HTERT RPE-1 (cell line): ENCODE measurements around the gene SETX.
"Not testable (repeated sequence)": the region's sequence is repeated elsewhere in the genome, so short reads cannot be mapped to it uniquely, and the experiment has no call there.

Experiments
- in situ Hi-C: fragments of 300-500 bp; cut with MboI; formaldehyde crosslinking; loops from 4 replicates; pipeline ENCODE4 v1.14.3; 2020; ENCODE audit warnings: low sequenced_read_pairs

Gene SETX, protein sequence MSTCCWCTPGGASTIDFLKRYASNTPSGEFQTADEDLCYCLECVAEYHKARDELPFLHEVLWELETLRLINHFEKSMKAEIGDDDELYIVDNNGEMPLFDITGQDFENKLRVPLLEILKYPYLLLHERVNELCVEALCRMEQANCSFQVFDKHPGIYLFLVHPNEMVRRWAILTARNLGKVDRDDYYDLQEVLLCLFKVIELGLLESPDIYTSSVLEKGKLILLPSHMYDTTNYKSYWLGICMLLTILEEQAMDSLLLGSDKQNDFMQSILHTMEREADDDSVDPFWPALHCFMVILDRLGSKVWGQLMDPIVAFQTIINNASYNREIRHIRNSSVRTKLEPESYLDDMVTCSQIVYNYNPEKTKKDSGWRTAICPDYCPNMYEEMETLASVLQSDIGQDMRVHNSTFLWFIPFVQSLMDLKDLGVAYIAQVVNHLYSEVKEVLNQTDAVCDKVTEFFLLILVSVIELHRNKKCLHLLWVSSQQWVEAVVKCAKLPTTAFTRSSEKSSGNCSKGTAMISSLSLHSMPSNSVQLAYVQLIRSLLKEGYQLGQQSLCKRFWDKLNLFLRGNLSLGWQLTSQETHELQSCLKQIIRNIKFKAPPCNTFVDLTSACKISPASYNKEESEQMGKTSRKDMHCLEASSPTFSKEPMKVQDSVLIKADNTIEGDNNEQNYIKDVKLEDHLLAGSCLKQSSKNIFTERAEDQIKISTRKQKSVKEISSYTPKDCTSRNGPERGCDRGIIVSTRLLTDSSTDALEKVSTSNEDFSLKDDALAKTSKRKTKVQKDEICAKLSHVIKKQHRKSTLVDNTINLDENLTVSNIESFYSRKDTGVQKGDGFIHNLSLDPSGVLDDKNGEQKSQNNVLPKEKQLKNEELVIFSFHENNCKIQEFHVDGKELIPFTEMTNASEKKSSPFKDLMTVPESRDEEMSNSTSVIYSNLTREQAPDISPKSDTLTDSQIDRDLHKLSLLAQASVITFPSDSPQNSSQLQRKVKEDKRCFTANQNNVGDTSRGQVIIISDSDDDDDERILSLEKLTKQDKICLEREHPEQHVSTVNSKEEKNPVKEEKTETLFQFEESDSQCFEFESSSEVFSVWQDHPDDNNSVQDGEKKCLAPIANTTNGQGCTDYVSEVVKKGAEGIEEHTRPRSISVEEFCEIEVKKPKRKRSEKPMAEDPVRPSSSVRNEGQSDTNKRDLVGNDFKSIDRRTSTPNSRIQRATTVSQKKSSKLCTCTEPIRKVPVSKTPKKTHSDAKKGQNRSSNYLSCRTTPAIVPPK (N-terminal part only)

GRCh38 chr9:132354637-132355355, at the start of gene SETX:
Gene SETX, minus strand, starts transcription at chr9:132354986. Its CDS starts 5,558 bp downstream, at chr9:132349428.
- in situ Hi-C loops, result no loop called here

DNA sequence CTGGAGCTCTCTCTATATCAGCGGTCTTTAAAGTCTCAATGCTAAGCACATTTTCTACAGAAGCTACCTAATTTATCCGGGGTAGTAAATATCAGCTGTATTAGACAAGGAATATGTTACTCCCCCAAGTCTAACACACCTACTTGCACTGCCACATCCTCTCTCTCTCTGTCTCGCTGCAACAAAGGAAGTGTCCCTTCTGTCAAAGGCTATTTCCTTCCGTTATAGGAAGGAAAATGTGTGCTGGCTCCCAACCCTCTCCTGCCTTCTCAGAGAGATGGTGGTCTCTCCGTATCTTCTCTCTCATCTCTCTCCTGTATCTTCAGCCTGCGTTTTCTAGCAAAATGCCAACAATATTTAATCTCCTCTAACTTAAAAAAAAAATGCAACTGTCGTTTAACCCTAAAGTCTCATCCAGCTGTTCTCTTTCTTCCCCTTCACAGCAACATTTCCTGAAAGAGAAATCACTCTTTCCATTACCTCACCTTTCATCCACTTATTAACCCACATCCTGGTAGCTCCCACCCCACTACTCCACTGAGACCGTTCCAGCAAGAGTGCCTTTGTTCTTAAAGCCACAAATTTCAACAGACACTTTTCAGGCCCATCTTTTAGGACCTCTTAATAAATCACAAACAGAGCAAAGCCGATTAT, 49.6 kb upstream of the SETX start:
- in situ Hi-C loops, result no loop called here

DNA sequence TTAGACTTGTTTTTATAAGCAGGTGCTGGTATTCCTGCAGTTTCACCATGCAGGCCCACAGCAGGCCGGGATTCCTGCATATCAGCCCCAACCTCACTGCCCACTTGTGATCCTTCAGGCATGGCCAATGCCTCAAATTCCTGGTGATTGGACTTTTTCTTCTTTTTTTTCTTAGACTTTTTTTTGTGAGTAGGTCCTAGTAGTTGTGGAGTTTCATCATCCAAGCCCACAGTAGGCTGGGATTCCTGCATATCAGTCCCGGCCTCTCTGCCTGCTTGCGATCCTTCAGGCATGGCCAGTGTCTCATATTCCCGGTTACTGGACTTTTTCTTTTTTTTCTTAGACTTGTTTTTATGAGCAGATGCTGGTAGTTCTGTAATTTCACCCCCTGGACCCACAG, 47.0 kb upstream of the SETX start:
- in situ Hi-C loops, result no loop called here

DNA sequence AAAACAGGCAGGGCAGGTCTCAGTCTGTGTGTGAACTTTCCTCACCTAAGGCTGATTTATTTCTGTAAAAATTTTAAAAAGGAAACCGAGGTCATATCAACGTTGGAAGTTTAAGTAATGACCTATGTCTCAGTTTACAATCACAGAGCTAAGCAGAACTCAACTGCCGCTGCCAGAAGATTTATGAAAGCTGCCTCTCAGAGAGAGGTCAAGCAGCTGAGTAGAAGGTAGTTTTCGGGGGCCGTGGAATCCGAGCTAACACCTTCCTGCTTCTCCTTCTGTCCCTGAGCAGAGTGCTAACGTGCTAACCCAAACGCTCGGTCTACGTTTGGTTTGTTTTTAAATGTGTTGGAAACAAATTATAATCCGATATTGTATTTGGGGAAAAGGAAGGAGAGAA, 40.8 kb upstream of the SETX start:
- in situ Hi-C loops, result no loop called here

DNA sequence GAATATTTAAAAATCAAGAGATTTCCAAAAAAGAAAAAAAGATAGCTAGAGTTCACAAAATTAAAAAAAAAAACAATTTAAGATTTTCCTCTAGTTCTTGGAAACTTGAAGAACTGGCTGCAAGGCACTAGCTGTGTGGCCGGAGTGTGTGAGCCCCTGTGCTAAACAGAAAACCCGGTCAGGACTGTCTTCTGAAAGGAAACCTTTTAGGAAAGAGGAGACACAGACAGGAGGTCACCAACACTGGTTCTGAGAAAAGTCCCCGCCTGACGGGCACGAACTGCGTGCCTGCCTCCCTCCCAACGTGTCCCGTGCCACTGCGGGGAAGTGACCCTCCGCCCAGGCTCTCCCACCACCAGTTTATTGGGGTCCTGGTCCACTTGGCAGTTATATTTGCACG, 36.7 kb upstream of the SETX start:
- in situ Hi-C loops, result no loop called here

DNA sequence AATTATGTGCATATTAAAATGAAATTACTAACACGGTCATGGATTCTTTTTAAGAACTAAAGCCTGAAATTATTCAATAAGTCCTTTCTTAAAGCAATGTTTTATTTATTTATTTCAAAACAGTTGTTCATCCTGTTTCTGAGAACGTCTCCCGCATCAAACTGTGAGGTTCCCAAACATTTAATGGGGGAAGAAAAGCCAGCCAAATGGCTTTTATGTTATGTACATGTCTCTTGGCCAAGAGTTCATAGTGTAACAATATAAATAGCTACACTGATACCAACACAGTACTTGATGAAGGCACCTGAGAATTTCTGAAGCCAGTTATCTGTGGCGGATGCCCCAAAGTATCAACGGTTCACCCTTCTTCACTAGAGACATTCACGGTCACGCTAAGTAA, 36.2 kb upstream of the SETX start:
- in situ Hi-C loops, result no loop called here

DNA sequence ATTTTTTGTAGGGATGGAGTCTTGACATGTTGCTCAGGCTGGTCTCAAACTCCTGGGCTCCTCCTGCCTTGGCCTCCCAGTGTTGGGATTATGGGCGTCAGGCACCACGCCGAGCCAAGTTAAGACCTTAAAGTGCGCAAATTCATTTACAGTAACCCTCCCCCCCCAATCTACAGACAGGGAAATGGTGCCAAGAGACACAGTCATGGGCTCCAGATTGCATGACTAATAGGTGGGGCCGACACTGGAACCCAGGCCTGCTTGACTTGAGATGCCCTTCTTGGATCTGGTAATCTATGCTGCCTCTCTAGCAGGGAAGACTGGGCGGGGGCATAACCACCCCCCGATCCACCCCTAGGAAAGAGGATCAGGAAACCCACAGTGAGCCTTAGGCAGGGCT, 32.3 kb upstream of the SETX start:
- in situ Hi-C loops, result no loop called here

DNA sequence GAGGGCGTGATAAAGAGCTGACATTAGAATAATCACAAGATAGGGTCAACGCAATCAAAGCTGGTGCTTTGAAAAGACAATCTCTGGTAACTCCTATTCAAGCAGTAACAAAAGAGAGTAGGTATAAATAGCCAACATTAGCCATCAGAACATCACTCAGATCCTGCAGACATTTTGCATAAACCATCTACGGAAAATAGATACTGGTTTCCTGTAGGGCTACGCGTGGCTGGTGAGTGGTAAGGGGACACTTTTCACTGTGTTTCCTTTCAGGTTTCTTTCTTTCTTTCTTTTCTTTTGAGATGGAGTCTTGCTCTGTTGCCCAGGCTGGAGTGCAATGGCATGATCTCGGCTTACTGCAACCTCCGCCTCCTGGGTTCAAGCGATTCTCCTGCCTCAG, 29.6 kb upstream of the SETX start:
- in situ Hi-C loops, result no loop called here

DNA sequence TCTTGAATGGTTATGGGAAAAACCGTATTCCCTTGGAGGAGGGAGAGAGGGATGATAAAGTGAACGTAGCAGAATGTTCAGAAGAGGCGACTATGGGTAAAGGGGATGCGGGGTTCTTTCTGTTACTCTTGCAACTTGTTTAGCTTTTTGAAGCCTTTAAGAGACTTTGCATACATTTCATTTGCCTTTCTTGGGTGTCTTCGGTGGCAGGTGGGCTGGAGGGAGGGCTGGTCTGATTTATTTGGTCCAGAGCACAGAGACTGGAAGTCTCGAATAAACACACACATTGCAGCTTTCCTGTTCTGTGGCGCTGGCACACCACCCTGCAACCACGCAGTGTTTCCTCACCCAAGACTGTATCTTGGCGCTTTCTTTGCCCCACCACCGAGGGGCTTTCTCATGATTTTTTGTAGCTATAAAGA, 28.7 kb upstream of the SETX start:
- in situ Hi-C loops, result no loop called here

DNA sequence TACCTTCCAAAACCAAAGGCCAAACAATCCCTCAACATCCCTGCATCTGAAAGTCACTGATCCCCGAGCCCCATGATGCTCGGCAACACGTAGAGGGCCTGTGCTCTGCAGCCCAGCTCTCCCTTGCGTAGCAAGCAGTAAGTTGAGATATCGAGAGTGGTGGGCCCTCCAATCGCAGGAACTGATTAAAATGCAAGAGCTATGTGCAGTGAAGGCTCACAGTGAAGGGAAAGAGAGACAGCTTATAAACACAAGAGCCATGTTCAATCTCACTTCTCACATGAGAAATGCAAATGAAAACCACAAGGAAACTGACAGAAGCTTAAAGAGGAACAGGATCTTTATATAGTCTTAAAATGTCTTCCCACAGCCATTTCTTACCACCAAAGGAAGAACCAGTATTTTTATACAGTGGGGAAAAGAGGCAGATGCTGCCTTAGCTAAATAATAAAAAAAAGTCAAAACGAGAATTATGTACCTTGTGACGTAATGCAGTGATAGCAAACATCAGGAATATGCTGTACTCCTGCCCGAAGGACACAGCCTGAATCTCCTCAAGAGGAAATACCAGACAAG, 27.3 kb upstream of the SETX start:
- in situ Hi-C loops, result no loop called here

- in situ Hi-C loops, result not testable (repeated sequence)
Measured at GRCh38 chr9:132378416-132378815, 23.6 kb upstream of the SETX start.

- in situ Hi-C loops, result not testable (repeated sequence)
Measured at GRCh38 chr9:132377769-132378168, 23.0 kb upstream of the SETX start.

DNA sequence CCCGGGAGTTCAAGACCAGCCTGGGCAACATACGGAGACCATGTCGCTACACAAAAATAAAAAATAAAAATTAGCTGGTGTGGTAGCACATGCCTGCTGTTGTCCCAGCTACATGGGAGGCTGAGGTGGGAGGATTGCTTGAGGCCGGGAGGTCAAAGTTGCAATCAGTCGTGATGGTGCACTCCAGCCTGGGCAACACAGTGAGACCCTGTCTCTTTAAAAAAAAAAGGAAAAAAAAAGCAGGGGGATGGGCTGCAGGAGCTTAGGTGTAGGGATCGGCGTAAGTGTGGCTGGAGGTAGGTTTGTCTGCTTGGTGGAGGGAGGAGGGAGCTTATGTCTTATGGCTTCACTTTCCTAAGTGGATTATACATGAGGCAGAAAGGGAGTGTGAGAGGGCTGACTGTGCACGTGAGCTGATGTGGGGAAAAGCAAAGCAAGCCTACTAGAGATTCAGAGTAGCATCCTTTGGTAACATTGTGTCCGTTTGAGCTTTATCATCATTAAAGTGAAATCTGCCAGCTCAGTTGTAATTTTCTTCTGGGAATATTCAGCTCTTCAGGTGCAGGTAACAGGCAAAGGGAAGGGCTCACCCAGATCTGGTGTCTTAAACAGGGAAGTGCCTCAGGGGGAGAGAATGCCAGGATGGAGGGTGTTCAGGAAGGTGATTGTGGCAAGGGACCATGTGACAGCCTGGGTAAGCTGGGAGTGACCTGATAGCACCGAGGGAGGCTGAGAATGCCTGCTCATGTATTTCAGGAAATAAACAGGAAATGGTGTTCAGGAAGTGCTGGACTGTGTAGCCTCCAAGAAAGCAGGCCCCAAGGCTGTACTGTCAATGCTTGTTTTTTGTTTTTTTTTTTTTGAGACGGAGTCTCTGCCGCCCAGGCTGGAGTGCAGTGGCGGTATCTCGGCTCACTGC, 17.6 kb upstream of the SETX start:
- in situ Hi-C loops, result no loop called here

- in situ Hi-C loops, result no loop called here
Measured at GRCh38 chr9:132370592-132370991, 15.8 kb upstream of the SETX start.

DNA sequence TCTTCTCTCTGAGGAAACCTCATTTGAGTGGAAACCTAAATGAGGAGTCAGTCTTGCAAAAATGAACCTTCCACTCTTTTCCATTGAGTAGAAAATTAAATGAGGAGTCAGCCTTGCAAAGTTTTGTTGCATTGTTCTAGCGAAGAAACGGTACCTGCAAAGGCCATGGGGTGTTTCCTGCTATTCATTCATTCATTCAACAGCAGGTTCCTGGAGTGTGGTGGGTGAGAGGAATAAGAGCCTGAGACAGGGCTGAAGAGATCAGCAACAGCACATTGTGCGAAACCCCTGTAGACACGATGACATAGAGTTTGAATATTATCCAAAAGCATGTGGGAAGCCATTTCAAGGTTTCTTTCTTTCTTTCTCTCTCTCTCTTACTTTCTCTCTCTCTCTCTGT, 14.6 kb upstream of the SETX start:
- in situ Hi-C loops, result no loop called here

DNA sequence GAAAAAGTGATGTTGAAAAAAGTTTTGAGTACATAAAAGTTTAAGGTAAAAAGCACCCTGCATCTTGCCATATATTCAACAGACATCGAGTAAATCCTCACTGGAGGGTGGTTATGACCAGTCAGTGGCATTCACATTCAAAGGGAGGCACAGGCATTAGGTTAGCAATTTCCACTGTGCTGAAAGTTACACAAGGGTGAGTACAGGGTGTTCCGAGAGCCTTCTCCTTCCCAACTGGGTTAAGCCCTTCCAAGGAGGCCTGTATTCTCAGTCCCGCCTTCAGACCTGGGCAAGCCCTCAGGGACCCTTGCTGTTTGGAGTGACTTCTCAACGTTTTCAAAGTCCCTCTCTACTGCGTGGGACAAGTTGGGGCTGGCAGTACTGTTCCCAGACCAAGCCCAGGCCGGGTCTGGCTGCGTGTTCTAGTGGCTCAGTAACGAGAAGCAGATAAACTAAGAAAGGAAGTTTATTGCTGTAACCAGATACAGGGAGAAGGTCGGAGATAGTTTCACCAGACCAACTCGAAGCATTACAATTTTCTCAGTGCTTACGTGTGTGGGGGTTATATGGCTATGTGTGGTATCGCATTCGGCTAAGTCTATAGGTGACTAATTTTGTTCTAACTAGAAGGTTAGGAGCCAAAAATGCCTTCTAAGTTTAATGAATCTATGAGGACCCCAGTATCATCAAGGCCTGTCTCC, 13.0 kb upstream of the SETX start:
- in situ Hi-C loops, result no loop called here

DNA sequence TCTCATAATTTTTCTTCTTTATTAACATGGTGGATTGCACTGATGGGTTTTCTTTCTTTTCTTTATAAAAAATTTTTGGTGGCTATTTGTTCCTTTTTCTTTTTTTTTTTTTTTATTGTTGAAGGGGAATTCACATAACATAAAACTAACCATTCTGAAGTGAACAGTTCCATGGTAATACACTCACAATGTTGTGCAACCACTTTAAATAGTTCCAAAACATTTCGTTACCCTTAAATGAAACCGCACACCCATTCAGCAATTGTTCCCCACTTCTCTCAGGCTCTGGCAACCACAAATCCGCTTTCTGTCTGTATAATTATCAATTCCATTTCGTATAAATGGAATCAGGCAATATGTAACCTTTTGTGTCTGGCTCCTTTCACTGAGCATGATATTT, 11.7 kb upstream of the SETX start:
- in situ Hi-C loops, result no loop called here

DNA sequence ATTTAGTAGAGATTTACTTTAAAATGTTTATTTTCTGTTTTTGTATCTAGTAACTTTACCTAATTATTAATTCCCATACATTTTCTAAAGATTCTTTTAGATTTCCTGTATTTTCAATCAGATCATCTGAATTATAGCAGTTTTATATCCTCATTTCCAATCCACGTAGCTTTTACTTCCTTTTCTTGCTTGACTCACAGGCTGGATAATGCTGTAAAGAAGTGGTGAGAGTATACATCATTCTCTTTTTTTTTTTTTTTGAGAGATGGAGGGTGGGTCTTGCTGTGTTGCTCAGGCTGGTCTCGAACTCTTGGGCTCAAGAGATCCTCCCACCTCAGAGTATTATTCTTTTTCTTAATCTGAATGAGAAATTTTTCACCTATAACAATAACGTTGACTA, 11.2 kb upstream of the SETX start:
- in situ Hi-C loops, result no loop called here
